AG09319 (cell line): Measurements from ENCODE around the gene RAI14.
A peak's percentile ranks its signal among the peaks of the same experiment; 100 is the strongest.

Experiments
- DNase-seq: peaks from one replicate; pipeline ENCODE4 v3.0.0-alpha.2; 2010; ENCODE audit warnings: low read depth; ENCODE audit errors: extremely low read depth
- CTCF ChIP-seq: IDR thresholded peaks from 2 replicates; pipeline ENCODE4 v1.5.1; 2011; ENCODE audit warnings: low read depth, mild to moderate bottlenecking, inconsistent platforms, low read length, moderate library complexity

Gene RAI14

GRCh38 chr5:34656700-34657273, 659 bp downstream of the RAI14 start:
- no peak for DNase-seq
- no peak for TF ChIP-seq CTCF

GRCh38 chr5:34657274-34657921, 1.3 kb downstream of the RAI14 start:
- DNase-seq: no peak
- no peak; the same call in 1 of the 2 replicates for TF ChIP-seq CTCF

- DNase-seq: no peak
- TF ChIP-seq CTCF: peak; percentile 12; the same call in 1 of the 2 replicates
Measured at GRCh38 chr5:34657988-34658387, 1.9 kb downstream of the RAI14 start.

GRCh38 chr5:34659168-34659567, 3.0 kb downstream of the RAI14 start:
- no peak for TF ChIP-seq CTCF
- no peak for DNase-seq

GRCh38 chr5:34660444-34660843, 4.3 kb downstream of the RAI14 start:
- DNase-seq: peak; percentile 79
- TF ChIP-seq CTCF: no peak

GRCh38 chr5:34663771-34664496, 7.8 kb downstream of the RAI14 start:
- TF ChIP-seq CTCF: no peak
- DNase-seq: no peak
